ENCODE measurements around the gene PLCD3.

DNA sequence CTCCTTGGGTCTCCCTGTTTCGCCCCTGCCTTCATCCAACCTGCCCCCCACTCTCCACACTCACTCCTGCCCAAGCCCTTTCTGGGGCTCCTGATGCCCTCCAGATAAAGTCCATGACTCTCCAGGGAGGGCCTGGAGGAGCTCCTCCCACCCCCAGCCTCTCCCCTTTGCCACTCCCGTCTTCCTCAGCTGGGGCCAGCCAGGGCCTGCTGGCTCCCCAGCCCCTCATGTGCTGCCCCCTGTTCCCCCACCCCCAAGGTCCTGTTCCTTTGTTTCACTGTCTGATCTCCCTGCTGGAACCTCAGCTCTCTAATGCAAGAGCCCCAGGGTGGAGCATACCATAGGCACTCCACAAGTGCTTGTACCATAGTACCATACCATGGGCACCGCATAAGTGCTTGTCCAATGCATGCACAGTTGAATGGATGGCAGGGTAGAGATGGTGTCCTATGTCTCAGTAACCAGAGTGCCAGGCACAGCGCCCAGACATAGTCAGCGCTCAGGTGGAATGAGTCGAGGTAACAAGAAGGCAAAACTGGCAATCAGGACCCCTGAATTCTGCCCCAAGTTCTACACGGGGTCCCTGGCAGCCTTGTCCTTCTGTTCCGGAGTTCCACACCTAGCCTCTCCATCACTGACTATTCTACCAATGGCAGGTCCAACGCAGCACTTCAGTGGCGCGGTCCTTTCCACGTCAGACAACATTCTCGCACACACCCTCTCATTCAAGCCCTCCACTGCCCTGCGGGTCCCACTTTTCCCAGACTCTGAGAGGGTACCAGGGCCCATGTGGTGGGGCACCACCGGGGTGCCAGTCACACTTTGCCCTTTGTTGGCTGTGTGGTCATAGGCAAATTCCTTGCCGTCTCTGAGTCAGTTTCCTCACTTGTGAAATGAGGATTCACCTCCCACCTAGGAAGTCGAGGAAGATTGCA is 1.4 kb downstream of the PLCD3 start:
- TF ChIP-seq POLR2A (IDR thresholded peaks at IDR 0.05): no peak
- TF ChIP-seq CTCF (IDR thresholded peaks at IDR 0.05): no peak
